Naive B cell (primary cell): ENCODE data around the gene RPL27A. TPM values are rescaled to one million over a fixed set of nuclear protein-coding genes. Genes with fewer than 3 reads are reported as not detected.
A peak's percentile ranks its signal among the peaks of the same experiment; 100 is the strongest.

ENCODE experiments used
- ATAC-seq, 2 donors: fragments of 150-1000 bp; cut with Tn5 transposase; 2 replicates each; pipeline ENCODE4 v1.10.0; 2021; ENCODE audit warnings: low read depth in 2 of 2, mild to moderate bottlenecking in 2 of 2, moderate library complexity in 2 of 2
- DNase-seq: peaks from one replicate; pipeline ENCODE4 v3.0.0; 2022
- H3K27ac Mint-ChIP-seq, 6 donors: one replicate each; pipeline ENCODE4 v1.8.0; 2020 to 2022; ENCODE audit warnings: mild to moderate bottlenecking in 6 of 6, mixed read lengths in 6 of 6, moderate library complexity in 5 of 6, inconsistent platforms in 2 of 6
- H3K27me3 Mint-ChIP-seq, 3 donors: one replicate each; pipeline ENCODE4 v1.8.0; 2021 to 2022; ENCODE audit warnings: mixed read lengths in 3 of 3, mild to moderate bottlenecking in 1 of 3
- H3K36me3 Mint-ChIP-seq, 2 donors: one replicate each; pipeline ENCODE4 v1.8.0; 2020 to 2022; ENCODE audit warnings: mixed read lengths in 2 of 2, inconsistent platforms in 1 of 2, mild to moderate bottlenecking in 1 of 2
- H3K4me1 Mint-ChIP-seq, 3 donors: one replicate each; pipeline ENCODE4 v1.8.0; 2020 to 2022; ENCODE audit warnings: mixed read lengths in 3 of 3, inconsistent platforms in 1 of 3, mild to moderate bottlenecking in 1 of 3, moderate library complexity in 1 of 3
- H3K4me3 Mint-ChIP-seq, 8 donors: one replicate each; pipeline ENCODE4 v1.8.0; 2020 to 2022; ENCODE audit warnings: mild to moderate bottlenecking in 8 of 8, mixed read lengths in 8 of 8, moderate library complexity in 8 of 8, inconsistent platforms in 2 of 8
- H3K9me3 Mint-ChIP-seq, 7 donors: one replicate each; pipeline ENCODE4 v1.8.0; 2020 to 2022; ENCODE audit warnings: mixed read lengths in 7 of 7, mild to moderate bottlenecking in 5 of 7, inconsistent platforms in 2 of 7, moderate library complexity in 1 of 7
- polyA plus RNA-seq, 6 donors: library from polyadenylated mRNA; unstranded; fragments of 300-500 nt; fragmentation: Illumina TruSeq; gene quantifications; one replicate each; pipeline ENCODE4 v1.2.3, GENCODE V29; 2021; ENCODE audit warnings: low read depth in 6 of 6

Gene RPL27A
- 1,000 to 10,000 TPM; 2,246 to 4,262 (median 3,486) TPM for polyA plus RNA-seq

DNA sequence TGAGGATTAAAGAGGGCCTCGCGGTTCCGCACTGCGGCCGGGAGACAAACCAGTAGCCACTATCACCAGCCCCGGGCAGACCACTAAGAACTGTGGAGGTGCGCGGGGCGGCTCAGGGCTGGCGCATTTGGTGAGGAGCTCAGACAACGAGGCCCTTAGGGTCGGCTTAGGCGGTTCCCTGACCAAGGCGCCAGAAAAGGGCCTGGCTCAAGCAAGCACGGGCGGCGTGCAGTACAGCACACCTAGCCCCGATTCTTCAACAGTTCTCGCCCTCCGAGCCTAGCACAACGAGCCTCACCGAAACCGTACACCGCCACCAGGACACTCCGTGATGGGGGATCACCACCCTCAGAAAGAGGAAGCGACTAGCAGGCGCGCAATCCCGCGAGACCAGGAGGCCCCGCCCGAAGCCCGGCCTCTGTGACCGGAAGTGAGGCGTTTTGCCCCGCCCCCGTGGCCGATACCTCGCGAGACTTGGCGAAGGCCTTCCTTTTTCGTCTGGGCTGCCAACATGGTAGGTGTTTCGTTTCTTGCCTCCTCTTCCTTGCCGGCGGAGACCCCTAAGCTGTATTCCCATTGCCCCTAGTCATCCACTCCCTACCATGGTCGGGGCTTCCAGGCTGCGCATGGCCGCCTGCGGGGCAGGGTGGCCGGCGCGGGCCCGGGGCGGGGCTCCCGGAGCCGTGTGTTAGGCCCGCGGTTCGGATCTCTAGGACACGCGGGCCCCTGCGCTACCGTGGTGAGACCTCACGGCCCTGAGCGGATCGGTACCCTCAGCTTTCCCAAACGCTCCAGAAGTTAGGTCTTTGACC lies at the start of gene RPL27A, which contains the start of gene TRIM66:
Gene RPL27A, plus strand, starts transcription at position 490 of the 812 bp plus-strand sequence. Its CDS starts 22 bp downstream, at position 512.
Gene TRIM66, minus strand, starts transcription at position 363 of the 812 bp plus-strand sequence. CDS start 10,391 bp downstream, outside the sequence.
- DNase-seq = peak; percentile 99
- Mint-ChIP-seq H3K4me3 (peak within 1 kb of the TSS; percentile 86 to 99 (median 96)), H3K9me3 (peaks cover 0 to 11% (median 0%) of the 10 kb centered on the region in 7 donors), H3K27me3 (no peaks in the 10 kb centered on the region), H3K36me3 (peaks cover 21 to 30% of the 10 kb centered on the region in 2 donors), H3K27ac (peak within 1 kb of the TSS; percentile 96 to 98 (median 98)), H3K4me1 (peaks cover 32 to 49% (median 33%) of the 10 kb centered on the region in 3 donors)
- ATAC-seq = peak; percentile 96

DNA sequence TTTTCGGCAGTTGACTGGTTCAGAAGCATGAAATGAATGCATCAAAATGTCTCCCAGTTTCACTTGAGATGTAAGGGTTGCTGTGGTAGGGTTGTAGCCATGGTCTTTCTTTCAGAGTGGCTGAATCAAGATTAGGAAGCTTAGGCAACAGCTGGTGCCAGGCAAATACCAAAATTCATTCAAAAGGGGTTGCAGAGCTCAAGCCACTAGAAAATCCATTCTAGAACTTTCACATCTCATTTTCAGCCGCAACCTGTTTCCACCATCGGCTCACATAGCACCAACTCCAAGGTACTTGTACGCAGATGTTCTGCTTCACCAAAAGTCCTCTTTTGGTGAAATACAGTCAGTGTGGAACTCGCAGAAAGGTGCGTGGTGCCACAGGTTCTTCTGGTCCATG lies 48.1 kb upstream of the RPL27A start:
- Mint-ChIP-seq H3K9me3 (peaks cover 0 to 11% (median 2%) of the 10 kb centered on the region in 7 donors), H3K4me1 (no peaks in the 10 kb centered on the region), H3K36me3 (peaks cover 28 to 40% of the 10 kb centered on the region in 2 donors), H3K27ac (no peak overlapping the region), H3K27me3 (no peaks in the 10 kb centered on the region), H3K4me3 (no peak overlapping the region)
- ATAC-seq = no peak
- DNase-seq = no peak

DNA sequence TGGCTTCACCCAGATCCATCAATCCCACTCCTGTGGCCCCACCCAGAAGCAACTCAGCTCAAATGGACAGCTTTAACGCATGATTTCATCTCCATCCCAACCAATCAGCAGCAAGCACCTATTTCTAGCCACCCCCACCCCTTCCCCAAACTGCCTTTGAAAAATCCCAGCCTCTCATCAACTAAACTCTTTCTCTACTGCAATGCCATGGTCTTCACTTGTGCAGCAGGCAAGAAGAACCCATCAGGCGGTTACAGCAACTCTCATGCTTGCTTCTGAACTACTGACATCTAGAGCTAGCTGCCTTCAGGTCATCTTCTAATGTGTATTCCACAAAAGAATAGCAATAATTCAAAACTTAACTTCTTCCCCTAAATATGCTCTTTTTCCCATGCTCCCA lies 46.5 kb upstream of the RPL27A start:
- ATAC-seq = no peak
- peaks cover 0 to 11% (median 2%) of the 10 kb centered on the region in 7 donors for H3K9me3 Mint-ChIP-seq
- DNase-seq = no peak
- H3K4me3 Mint-ChIP-seq = no peak overlapping the region
- H3K36me3 Mint-ChIP-seq = peaks cover 22 to 32% of the 10 kb centered on the region in 2 donors
- no peaks in the 10 kb centered on the region for H3K27me3 Mint-ChIP-seq
- no peaks in the 10 kb centered on the region for H3K4me1 Mint-ChIP-seq
- H3K27ac Mint-ChIP-seq = no peak overlapping the region

DNA sequence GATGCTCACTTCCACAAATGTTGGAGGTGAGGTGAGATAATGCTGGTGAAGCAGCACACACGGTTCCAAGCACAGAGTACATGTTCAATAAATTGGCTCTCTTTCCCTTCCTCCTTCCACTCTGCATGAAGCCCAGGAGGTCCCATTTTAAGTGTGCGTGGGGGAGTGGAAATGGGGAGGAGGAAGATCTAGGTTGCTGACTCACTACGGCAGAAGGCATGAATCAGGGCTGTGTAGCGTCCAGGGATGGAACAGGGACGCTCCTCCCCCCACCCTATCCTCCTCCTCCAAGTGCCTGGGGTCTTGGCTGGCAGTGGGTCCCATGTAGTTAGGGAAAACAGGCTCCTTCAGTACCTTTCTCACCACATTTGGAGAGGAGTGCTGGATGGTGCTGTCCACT lies 44.3 kb upstream of the RPL27A start:
- H3K27ac Mint-ChIP-seq = no peak overlapping the region
- H3K9me3 Mint-ChIP-seq = peaks cover 0 to 11% (median 2%) of the 10 kb centered on the region in 7 donors
- DNase-seq (no peak), ATAC-seq (no peak)
- H3K36me3 Mint-ChIP-seq = peaks cover 32 to 33% of the 10 kb centered on the region in 2 donors
- H3K4me1 Mint-ChIP-seq = no peaks in the 10 kb centered on the region
- no peak overlapping the region for H3K4me3 Mint-ChIP-seq
- H3K27me3 Mint-ChIP-seq = no peaks in the 10 kb centered on the region

DNA sequence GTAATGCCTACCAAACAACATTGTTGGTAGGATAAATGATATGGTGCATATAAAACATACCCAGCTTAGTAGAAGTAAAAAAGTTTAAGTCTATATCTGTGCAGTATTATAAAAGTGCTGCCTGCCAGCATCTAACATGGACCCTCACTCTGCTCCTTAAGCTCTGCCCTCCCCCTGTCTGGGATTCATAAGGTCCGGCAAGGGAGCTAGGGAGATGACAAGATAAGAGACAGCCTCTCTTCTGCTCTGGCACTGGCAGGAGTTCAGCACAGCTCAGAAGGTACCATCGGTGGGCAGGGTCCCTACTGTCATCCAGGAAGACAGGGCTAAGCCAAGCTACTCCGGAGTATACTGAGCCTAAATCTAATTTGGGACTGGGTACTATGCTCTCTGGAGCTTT lies 42.9 kb upstream of the RPL27A start:
- DNase-seq = no peak
- Mint-ChIP-seq H3K4me3 (no peak overlapping the region), H3K27me3 (no peaks in the 10 kb centered on the region), H3K9me3 (peaks cover 0 to 11% (median 2%) of the 10 kb centered on the region in 7 donors), H3K27ac (no peak overlapping the region), H3K4me1 (no peaks in the 10 kb centered on the region), H3K36me3 (peaks cover 32 to 33% of the 10 kb centered on the region in 2 donors)
- ATAC-seq = no peak

DNA sequence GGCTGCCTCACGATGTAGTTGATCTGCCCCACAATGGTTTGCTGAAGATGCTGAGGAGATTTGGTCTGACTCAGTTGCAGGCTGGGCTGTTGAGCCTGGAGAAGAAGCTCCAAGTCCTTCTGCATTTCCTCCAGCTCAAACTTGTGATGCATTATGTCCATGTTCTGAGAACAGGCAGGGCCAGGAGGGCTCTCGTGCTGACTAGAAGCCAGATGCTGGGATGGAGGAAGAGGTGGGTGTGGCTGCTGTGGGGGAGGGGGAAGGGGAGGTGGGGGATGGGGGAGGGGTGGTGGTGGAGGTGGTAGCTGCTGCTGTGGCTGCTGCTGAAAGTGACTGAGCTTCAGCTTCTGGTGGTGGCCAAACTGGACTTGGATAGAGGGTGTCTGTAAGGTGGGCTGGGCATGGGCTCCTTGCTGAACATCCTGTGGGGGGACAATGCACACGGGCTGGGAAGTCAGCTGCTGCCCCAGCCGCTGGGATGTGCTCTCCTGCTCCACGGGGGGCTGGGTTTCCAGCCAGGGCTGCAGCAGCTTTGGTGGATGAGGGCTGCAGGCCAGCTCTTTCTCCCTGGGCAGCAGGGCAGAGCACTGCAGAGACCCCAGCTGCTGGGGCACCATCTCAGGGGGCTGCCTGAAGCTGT lies 42.2 kb upstream of the RPL27A start:
- H3K4me1 Mint-ChIP-seq = no peaks in the 10 kb centered on the region
- H3K27ac Mint-ChIP-seq = no peak overlapping the region
- ATAC-seq (no peak), DNase-seq (no peak)
- H3K9me3 Mint-ChIP-seq = peaks cover 0 to 11% (median 2%) of the 10 kb centered on the region in 7 donors
- H3K27me3 Mint-ChIP-seq = no peaks in the 10 kb centered on the region
- H3K4me3 Mint-ChIP-seq = no peak overlapping the region
- peaks cover 32 to 33% of the 10 kb centered on the region in 2 donors for H3K36me3 Mint-ChIP-seq

DNA sequence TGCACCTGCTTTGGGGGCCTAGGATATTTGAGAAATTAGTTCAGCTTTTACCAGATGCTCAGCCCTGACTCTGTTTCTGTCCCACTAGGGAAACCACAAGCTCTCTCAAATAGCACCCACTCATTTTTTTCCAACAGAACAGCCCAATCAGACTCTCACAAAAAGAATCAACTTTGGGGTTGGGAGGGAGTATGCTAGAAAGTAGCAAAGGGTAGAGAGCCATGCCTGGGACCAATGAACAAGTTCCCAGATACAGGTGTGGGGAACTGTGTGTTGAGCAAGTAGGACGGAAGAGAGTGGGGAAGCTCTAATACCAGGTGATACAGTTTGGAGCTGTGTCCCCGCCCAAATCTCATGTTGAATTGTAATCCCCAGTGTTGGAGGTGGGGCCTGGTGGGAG lies 41.3 kb upstream of the RPL27A start:
- ATAC-seq (no peak), DNase-seq (no peak)
- Mint-ChIP-seq H3K9me3 (peaks cover 0 to 7% (median 0%) of the 10 kb centered on the region in 7 donors), H3K36me3 (peaks cover 25 to 28% of the 10 kb centered on the region in 2 donors), H3K27ac (peak overlapping the region in 1 of 6 donors; percentile 6), H3K27me3 (no peaks in the 10 kb centered on the region), H3K4me1 (no peaks in the 10 kb centered on the region), H3K4me3 (no peak overlapping the region)

DNA sequence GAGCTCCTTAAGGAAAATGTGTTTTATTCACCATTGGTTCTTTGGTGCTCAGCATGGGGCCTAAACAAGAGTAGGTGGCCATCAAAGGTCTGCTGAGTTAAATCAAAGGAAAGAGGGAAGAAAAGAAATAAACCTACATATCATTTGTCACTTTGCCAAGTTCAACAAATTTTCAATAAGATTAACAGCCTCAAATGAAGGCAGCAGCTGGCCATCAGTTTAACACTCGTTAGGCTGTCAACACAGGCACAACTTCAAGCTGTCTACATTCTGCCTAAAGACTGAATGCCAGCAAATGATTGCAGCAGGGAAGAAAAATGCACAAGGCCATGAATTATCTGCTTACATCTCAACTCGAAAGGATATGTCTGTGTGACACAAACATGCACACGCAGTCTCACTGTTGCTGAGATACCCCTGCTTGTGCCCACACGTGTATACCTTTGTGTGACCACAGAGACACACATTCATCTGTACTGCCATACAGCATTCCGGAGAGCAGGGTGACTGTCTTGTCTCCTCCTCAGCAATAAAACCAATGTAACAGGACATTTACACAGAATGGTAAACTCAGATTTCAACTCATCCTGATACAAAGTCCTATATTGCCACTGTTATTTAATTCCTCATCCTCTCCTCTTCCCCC lies 40.3 kb upstream of the RPL27A start:
- Mint-ChIP-seq H3K4me1 (no peaks in the 10 kb centered on the region), H3K36me3 (peaks cover 16 to 30% of the 10 kb centered on the region in 2 donors), H3K27ac (no peak overlapping the region), H3K4me3 (no peak overlapping the region), H3K27me3 (no peaks in the 10 kb centered on the region), H3K9me3 (no peaks in the 10 kb centered on the region)
- DNase-seq = no peak
- ATAC-seq = no peak

DNA sequence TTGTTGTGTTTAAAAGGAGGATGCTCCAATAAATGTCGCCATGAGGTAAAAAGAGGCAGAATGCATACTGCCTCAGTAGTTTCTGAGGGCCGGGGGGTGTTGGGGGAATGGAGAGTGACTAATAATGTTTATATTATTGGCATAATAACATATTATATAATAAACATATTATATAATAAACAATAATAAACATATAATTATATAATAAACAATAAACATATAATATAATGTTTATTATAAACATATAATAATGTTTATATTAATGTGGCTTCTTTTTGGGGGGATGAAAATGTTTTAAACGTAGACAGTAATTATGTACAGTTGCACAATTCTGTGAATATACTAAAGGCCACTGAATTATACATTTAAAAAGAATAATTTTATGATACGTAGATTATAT lies 35.7 kb upstream of the RPL27A start:
- Mint-ChIP-seq H3K27me3 (no peaks in the 10 kb centered on the region), H3K4me1 (no peaks in the 10 kb centered on the region), H3K4me3 (no peak overlapping the region), H3K36me3 (peaks cover 26 to 33% of the 10 kb centered on the region in 2 donors), H3K27ac (no peak overlapping the region), H3K9me3 (no peaks in the 10 kb centered on the region)
- ATAC-seq (no peak), DNase-seq (no peak)

DNA sequence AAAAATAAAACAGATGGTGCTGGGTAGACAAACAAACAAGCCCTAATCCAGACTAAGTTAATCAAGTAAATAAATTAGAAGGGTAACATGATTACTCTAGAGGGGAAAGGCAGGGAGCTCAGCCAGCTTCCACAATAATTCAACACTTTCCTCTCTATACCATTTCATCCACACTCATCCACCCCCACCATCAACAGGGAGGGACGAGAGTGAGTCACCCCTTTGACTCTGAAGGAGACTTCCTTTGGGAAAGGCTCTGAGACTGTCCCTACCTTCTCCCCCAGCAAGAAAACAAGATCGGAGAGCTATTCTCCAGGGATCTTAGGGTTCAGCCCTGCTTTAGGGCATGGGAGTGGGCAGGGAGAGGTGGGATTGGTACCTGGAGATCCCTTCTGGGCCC lies 33.2 kb upstream of the RPL27A start:
- DNase-seq = no peak
- no peaks in the 10 kb centered on the region for H3K27me3 Mint-ChIP-seq
- no peak for ATAC-seq
- H3K4me1 Mint-ChIP-seq = no peaks in the 10 kb centered on the region
- H3K4me3 Mint-ChIP-seq = no peak overlapping the region
- peaks cover 23 to 46% of the 10 kb centered on the region in 2 donors for H3K36me3 Mint-ChIP-seq
- H3K9me3 Mint-ChIP-seq = no peaks in the 10 kb centered on the region
- H3K27ac Mint-ChIP-seq = no peak overlapping the region

DNA sequence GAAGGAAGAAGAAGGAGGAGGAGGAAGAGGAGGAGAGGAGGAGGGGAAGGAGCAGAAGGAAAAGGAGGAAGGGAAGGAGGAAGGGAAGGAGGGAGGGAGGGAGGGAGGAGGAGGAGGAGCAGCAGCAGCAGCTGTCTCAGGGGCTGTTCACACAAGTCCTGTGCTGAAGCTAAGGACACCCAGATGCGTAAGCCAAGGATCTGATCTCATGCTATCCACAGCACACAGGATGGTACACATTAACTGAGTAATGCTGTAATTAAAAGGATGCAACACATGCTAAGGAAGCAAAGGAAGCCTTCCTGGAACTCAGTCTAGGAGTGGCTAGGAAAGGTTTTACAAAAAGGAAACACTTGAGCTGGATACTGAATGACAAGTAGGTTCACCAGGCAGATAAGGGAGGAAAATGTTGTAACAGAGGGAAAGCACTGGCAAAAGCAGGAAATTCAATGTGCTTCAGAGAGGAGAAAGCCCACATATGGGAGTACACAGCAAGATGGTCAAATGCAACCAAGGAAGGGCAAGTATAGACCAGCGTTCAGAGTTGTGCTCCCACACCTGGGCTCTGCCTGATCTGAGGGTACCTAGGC lies 32.1 kb upstream of the RPL27A start:
- Mint-ChIP-seq H3K9me3 (no peaks in the 10 kb centered on the region), H3K36me3 (peaks cover 23 to 47% of the 10 kb centered on the region in 2 donors), H3K27ac (peak overlapping the region in 1 of 6 donors; percentile 69), H3K27me3 (no peaks in the 10 kb centered on the region), H3K4me1 (no peaks in the 10 kb centered on the region), H3K4me3 (no peak overlapping the region)
- ATAC-seq (no peak), DNase-seq (no peak)

DNA sequence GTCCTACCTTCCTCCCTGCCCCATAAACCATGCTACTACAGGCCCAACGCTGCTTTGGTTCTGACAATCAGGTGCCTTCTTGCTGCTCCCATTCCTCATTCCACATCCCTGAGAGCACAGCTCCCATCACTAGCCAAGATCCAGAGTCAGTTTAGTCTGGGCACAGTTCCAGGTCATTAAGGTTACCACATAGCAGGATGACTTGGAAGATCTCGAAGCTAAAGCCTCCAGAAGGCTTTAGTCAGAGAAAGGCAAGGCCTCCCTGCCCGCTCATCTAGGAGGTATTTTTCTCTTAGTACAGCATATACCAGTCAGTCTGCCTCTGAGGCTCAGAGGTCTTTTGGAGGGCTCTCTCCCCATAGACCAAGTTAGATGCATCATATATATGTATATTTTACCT lies 30.5 kb upstream of the RPL27A start:
- ATAC-seq = no peak

DNA sequence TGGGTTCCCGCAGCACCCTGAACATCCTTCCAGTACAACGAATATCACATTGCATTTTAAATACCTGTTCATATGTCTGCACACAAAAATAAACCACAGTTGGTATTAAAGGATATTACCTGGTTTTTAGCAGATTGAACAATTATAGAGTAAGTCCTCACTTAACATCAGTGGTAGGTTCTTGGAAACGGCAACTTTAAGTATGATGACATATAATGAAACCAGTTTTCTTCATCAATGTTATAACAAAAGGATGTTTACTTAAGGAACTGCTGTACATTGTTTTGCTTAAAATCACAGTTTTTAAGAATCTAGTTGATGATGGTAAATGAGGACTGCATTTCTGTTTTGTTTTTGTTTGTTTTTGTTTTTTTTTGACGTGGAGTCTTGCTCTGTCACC lies 28.1 kb upstream of the RPL27A start:
- no peak for ATAC-seq
- Mint-ChIP-seq H3K36me3 (peaks cover 16 to 36% of the 10 kb centered on the region in 2 donors), H3K9me3 (no peaks in the 10 kb centered on the region), H3K4me3 (no peak overlapping the region), H3K4me1 (peaks cover 0 to 3% (median 0%) of the 10 kb centered on the region in 3 donors), H3K27me3 (no peaks in the 10 kb centered on the region), H3K27ac (no peak overlapping the region)
- DNase-seq = no peak

More for the DNA sequence above, 30.5 kb upstream of the RPL27A start:
- H3K4me1 Mint-ChIP-seq = no peaks in the 10 kb centered on the region
- peaks cover 23 to 47% of the 10 kb centered on the region in 2 donors for H3K36me3 Mint-ChIP-seq
- no peak overlapping the region for H3K4me3 Mint-ChIP-seq
- H3K9me3 Mint-ChIP-seq = no peaks in the 10 kb centered on the region
- H3K27ac Mint-ChIP-seq = peak overlapping the region in 1 of 6 donors; percentile 63
- no peak for DNase-seq
- no peaks in the 10 kb centered on the region for H3K27me3 Mint-ChIP-seq
